ENCODE measurements around the gene SLC4A7.

SLC4A7 gene

DNA sequence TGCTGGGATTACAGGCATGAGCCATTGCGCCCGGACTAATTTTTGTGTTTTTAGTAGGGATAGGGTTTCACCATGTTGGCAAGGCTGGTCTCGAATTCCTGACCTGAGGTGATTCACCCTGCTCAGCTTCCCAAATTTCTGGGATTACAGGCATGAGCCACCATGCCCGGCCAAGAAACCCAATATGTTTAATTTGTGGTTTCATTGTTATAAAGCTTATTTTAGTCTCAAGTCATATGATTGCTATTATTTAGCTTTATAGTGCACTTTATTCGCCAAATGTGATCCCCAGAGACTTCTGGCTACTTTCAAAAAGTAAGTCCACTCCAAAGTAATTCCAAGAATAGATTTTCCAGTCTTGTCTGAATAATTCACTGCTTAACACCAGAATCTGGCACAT, 19.3 kb upstream of the SLC4A7 start:
- TF ChIP-seq CTCF (IDR thresholded peaks at IDR 0.05; ENCODE audit: low read depth, low read length), result no peak
- no peak overlapping the region for H3K4me3 ChIP-seq (ENCODE audit: low read depth, low read length)

DNA sequence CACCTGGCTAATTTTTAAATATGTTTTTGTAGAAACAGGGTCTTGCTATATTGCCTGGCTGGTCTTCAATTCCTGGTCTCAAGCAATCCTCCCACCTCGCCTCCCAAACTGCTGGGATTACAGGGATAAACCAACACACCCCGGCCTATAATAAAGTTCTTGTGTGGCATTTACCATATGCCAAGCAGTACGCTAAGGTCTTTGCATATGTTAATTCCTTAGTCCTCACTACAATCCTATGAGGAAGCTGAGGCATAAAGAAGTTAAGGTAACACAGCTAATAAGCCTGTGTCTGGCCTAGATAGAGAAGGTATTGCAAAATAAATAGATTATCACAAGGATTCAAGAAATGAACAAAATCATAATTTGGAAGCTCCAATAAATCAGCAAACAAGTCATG, 17.6 kb upstream of the SLC4A7 start:
- H3K4me3 ChIP-seq (ENCODE audit: low read depth, low read length), result no peak overlapping the region
- no peak for TF ChIP-seq CTCF (IDR thresholded peaks at IDR 0.05; ENCODE audit: low read depth, low read length)

DNA sequence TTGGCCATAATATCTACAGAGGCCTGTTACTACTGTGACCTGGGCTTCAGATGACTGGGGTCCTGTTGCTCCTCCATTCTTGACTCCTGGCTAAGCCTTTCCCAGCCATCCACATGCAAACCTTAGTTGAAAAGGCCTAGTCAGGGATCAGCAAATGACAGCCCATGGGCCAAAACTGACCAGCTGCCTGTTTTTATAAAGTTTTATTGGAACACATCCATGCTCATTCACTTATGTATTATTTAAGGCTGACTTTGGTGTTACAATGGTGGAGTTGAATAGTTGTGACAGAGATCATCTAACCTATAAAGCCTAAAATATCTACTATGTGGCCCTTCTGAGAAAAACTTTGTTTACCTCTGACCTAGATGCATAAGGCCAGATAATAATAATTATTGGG, 16.8 kb upstream of the SLC4A7 start:
- TF ChIP-seq CTCF (IDR thresholded peaks at IDR 0.05; ENCODE audit: low read depth, low read length), result no peak
- H3K4me3 ChIP-seq (ENCODE audit: low read depth, low read length), result no peak overlapping the region

GRCh38 chr3:27500035-27500434, 15.9 kb upstream of the SLC4A7 start:
- TF ChIP-seq CTCF (IDR thresholded peaks at IDR 0.05; ENCODE audit: low read depth, low read length), result no peak
- no peak overlapping the region for H3K4me3 ChIP-seq (ENCODE audit: low read depth, low read length)

DNA sequence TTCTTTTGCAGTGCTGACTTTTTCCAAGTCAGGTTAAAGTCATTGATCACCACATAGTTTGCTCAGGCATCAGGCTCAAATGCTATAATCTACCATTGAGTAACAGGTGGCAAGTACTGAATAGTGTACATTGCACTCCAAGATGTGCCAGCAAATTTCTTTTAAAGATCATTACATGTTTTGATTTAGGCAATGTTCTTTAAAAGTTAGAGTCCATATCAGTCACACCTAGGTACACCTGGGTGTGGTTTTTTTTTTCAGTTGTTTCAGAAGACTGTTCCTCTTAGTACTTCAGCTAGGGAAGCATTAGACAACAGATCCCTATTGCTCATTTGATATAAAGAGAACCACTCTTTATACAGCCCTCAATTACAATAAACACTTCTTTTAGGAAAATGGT, 10.6 kb upstream of the SLC4A7 start:
- H3K4me3 ChIP-seq (ENCODE audit: low read depth, low read length), result no peak overlapping the region
- TF ChIP-seq CTCF (IDR thresholded peaks at IDR 0.05; ENCODE audit: low read depth, low read length), result no peak

DNA sequence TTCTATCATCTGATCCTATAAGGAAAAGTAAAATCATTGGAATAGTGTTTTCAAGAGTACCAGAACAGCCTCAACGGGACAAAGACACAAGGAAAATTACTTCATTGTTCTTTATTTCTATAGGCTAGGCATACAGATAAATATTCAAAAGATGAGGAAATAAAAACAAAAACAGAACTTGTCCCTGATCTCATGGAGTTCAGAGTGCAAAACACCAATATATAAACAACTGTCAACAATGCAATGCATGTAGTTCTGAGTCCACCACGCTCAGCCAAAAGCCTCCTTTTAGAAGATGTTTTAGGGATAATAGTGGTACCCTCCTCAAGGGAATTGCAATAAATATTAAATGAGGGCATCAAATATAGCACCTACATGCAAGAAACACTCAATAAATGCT, 4.6 kb upstream of the SLC4A7 start:
- H3K4me3 ChIP-seq (ENCODE audit: low read depth, low read length), result no peak overlapping the region
- no peak for TF ChIP-seq CTCF (IDR thresholded peaks at IDR 0.05; ENCODE audit: low read depth, low read length)

GRCh38 chr3:27487383-27487782, 3.2 kb upstream of the SLC4A7 start:
- TF ChIP-seq CTCF (IDR thresholded peaks at IDR 0.05; ENCODE audit: low read depth, low read length), result no peak

More at GRCh38 chr3:27487383-27487782, 3.2 kb upstream of the SLC4A7 start:
- no peak overlapping the region for H3K4me3 ChIP-seq (ENCODE audit: low read depth, low read length)

Measured in WI38 (cell line).